ENCODE measurements around the gene NOS1AP.

DNA sequence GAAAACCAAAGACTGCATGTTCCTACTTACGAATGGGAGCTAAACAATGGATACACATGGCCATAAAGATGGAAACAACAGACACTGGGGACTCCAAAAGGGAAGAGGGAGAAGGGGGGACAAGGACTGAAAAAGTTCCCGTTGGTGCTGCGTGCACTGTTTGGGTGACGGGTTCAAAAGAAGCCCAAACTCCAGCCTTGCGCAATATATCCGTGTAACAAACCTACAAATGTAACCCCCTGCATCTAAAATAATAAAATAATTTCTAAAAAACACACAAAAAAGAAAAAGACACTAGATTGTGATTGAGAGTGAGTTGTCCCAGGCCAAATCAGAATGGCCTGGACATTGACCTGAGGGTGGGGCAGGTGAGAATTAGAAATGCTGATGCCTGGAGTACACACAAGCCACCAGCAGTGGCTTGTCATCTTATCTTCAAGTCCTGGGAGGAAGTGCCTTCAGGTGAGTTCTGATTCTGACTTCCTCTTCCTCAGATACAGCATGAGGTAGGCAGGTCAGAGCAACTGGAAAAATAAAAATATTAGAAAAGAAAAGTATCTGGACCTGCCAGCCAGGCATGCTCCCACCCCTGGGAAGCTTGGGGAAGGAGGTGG, 252.4 kb downstream of the NOS1AP start:
- TF ChIP-seq, protein P1, sequence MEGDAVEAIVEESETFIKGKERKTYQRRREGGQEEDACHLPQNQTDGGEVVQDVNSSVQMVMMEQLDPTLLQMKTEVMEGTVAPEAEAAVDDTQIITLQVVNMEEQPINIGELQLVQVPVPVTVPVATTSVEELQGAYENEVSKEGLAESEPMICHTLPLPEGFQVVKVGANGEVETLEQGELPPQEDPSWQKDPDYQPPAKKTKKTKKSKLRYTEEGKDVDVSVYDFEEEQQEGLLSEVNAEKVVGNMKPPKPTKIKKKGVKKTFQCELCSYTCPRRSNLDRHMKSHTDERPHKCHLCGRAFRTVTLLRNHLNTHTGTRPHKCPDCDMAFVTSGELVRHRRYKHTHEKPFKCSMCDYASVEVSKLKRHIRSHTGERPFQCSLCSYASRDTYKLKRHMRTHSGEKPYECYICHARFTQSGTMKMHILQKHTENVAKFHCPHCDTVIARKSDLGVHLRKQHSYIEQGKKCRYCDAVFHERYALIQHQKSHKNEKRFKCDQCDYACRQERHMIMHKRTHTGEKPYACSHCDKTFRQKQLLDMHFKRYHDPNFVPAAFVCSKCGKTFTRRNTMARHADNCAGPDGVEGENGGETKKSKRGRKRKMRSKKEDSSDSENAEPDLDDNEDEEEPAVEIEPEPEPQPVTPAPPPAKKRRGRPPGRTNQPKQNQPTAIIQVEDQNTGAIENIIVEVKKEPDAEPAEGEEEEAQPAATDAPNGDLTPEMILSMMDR (IDR thresholded peaks at IDR 0.05; ENCODE audit: low read length) = no peak
- TF ChIP-seq EZH2 (IDR thresholded peaks at IDR 0.05; ENCODE audit: borderline replicate concordance, low read length) = no peak

All from OCI-LY1 (cell line).